ENCODE data around the gene TNFAIP3.

Gene TNFAIP3

DNA sequence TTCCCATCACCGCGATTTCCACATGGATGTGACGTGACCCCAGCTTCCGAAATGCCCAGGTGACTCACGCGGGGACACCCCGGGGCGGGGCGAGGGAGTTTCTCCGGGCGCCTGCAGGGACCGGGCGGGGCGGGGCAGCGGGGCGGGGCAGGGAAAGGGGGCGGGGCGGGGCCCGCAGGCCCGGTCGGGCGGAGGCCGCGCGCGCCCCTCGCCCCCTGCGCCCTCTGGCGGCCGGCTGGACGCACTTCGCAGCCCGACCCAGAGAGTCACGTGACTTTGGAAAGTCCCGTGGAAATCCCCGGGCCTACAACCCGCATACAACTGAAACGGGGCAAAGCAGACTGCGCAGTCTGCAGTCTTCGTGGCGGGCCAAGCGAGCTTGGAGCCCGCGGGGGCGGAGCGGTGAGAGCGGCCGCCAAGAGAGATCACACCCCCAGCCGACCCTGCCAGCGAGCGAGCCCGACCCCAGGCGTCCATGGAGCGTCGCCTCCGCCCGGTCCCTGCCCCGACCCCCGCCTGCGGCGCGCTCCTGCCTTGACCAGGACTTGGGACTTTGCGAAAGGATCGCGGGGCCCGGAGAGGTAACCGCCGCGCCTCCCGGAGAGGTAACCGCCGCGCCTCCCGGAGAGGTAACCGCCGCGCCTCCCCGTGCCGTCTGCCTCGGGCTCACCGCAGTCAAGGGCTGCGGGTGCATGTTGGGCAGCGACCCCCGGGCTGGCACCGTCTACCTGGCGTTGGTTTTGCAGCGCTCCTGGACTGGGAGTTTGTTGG lies at the start of gene TNFAIP3:
Gene TNFAIP3 (plus strand): TSS at position 346 of the 771 bp plus-strand sequence. CDS start 3,969 bp downstream, outside the sequence.
- DNase-seq (ENCODE audit: low read depth, low spot score) = peak; percentile 30
- H3K9ac ChIP-seq (ENCODE audit: insufficient read length) = peak within 1 kb of the TSS; percentile 74
- H3K9me3 ChIP-seq (ENCODE audit: low read depth, low read length) = no peaks in the 10 kb centered on the region
- TF ChIP-seq POLR2AphosphoS5 (IDR thresholded peaks at IDR 0.05; ENCODE audit: borderline replicate concordance, low read depth, low read length) (peak; percentile 39; the same call in 1 of the 2 replicates), EZH2 (IDR thresholded peaks at IDR 0.05) (no peak)
- no peak within 1 kb of the TSS for H3K27ac ChIP-seq
- H3K4me3 ChIP-seq = peak within 1 kb of the TSS; percentile 91
- no peaks in the 10 kb centered on the region for H3K36me3 ChIP-seq (ENCODE audit: insufficient read depth, low read length)

DNA sequence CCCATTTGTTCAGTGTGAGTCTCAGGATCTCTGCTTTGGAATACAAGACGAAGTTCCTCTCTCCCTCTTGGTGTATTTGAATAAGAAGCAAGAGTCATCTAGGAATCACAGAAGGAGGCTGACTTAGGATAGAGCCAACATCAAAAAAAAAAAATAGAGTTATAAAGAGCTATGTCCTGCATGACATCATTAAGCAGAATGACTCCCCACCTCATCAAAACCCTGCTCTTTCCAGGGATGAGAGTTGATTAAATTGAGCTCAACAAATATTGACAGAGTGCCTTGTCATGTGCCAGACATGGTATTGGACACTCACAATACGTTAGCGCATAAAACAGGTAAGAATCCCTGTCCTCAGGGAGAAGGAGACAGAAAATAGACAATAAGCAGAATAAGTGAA lies 48.6 kb upstream of the TNFAIP3 start:
- Histone ChIP-seq H3K36me3 (ENCODE audit: insufficient read depth, low read length) (no peaks in the 10 kb centered on the region), H3K9me3 (ENCODE audit: low read depth, low read length) (no peaks in the 10 kb centered on the region), H3K4me3 (no peak overlapping the region), H3K9ac (ENCODE audit: insufficient read length) (no peak overlapping the region), H3K27ac (no peak overlapping the region)
- DNase-seq (ENCODE audit: low read depth, low spot score) = no peak
- TF ChIP-seq POLR2AphosphoS5 (IDR thresholded peaks at IDR 0.05; ENCODE audit: borderline replicate concordance, low read depth, low read length) = no peak
- no peak for TF ChIP-seq FOXP2 (optimal IDR thresholded peaks at IDR 0.05; ENCODE audit: control extremely low read depth, extremely low read length, insufficient read depth)
- TF ChIP-seq EZH2 (IDR thresholded peaks at IDR 0.05) = no peak

DNA sequence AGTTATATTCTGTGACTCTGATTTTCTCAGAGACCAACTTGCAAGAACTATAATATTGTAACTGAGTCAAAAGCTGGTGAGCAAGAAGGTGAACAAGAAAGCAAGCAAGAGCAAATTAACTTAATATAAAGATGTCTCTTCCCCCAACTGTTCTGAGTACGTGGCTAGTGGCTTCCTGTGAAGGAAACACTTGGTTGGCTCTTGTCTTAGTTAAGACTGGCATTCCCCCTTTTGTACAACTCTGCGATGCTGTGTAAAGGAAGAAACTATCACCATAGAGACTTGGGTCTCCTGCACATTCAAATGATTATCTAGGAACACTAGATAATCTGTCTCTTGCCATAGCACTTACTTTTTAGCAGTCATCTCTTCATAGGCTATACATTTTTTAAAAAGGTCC lies 47.3 kb upstream of the TNFAIP3 start:
- DNase-seq (ENCODE audit: low read depth, low spot score) = no peak
- H3K36me3 ChIP-seq (ENCODE audit: insufficient read depth, low read length) = no peaks in the 10 kb centered on the region
- no peaks in the 10 kb centered on the region for H3K9me3 ChIP-seq (ENCODE audit: low read depth, low read length)
- no peak overlapping the region for H3K27ac ChIP-seq
- H3K9ac ChIP-seq (ENCODE audit: insufficient read length) = no peak overlapping the region
- TF ChIP-seq FOXP2 (optimal IDR thresholded peaks at IDR 0.05; ENCODE audit: control extremely low read depth, extremely low read length, insufficient read depth) (no peak), EZH2 (IDR thresholded peaks at IDR 0.05) (no peak), POLR2AphosphoS5 (IDR thresholded peaks at IDR 0.05; ENCODE audit: borderline replicate concordance, low read depth, low read length) (no peak)
- H3K4me3 ChIP-seq = no peak overlapping the region; the same call in 1 of the 2 replicates

DNA sequence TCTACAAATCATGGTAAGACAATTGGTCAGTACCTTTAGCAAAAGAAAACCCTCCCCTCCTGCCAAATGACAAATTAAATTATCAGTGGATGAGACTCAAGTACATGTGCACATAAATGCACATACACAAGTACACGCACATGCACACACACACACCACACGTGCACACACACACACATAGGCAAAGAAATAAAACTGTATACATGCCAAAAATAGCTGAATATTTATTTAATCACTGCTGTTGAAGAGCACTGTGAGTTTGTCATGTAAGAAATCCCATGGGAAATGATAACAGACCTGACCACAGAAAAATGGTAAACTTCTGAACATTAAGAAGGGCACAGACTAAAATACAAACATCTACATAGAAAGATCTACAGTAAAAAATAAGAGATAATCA lies 46.6 kb upstream of the TNFAIP3 start:
- peak overlapping the region; percentile 81 for H3K27ac ChIP-seq
- no peak for TF ChIP-seq FOXP2 (optimal IDR thresholded peaks at IDR 0.05; ENCODE audit: control extremely low read depth, extremely low read length, insufficient read depth)
- H3K36me3 ChIP-seq (ENCODE audit: insufficient read depth, low read length) = no peaks in the 10 kb centered on the region
- no peak for DNase-seq (ENCODE audit: low read depth, low spot score)
- H3K9me3 ChIP-seq (ENCODE audit: low read depth, low read length) = no peaks in the 10 kb centered on the region
- peak overlapping the region; percentile 52 for H3K4me3 ChIP-seq
- H3K9ac ChIP-seq (ENCODE audit: insufficient read length) = no peak overlapping the region

DNA sequence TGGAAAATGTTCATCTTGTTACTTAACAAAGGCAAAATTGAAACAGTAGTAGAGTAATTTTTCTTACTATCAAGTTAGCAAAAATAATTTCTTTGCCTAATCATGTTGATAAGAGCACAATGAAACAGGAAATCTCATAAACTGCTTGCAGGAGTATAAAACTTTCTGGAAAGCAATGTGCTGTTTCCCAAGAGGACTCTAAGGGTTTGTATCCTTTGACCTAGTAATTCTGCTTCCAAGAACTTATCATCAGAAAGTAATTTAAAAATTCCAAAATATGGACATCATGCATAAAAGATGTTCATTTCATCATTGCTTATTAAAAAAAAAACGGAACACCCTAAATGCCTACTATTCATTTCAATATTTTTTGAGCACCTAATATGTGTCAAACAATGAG lies 46.1 kb upstream of the TNFAIP3 start:
- Histone ChIP-seq H3K9ac (ENCODE audit: insufficient read length) (no peak overlapping the region), H3K27ac (peak overlapping the region; percentile 81), H3K4me3 (peak overlapping the region; percentile 52), H3K9me3 (ENCODE audit: low read depth, low read length) (no peaks in the 10 kb centered on the region), H3K36me3 (ENCODE audit: insufficient read depth, low read length) (no peaks in the 10 kb centered on the region)
- DNase-seq (ENCODE audit: low read depth, low spot score) = no peak
- peak; percentile 35; the same call in 1 of the 2 replicates for TF ChIP-seq POLR2AphosphoS5 (IDR thresholded peaks at IDR 0.05; ENCODE audit: borderline replicate concordance, low read depth, low read length)
- TF ChIP-seq EZH2 (IDR thresholded peaks at IDR 0.05) = no peak
- TF ChIP-seq FOXP2 (optimal IDR thresholded peaks at IDR 0.05; ENCODE audit: control extremely low read depth, extremely low read length, insufficient read depth) = no peak

DNA sequence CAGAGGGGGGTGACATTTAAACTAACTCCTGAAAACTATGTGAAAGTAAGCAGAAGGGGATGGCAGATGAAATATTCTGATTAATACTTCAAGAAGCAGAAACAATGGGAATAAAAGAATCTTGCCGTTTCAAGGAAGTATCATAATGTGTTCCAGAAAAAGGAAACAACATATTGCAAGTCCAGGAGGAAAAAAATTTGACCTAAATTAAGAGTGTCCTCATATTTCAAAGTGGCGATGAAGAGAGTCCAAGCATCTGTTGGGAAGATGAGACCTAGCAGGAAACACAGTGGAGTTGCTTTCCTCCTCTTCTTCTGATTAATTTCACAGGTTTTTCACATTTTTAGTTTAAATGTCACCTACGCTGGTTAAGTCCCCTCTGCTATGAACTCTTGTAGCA lies 45.6 kb upstream of the TNFAIP3 start:
- H3K27ac ChIP-seq = peak overlapping the region; percentile 81; the same call in 1 of the 2 replicates

DNA sequence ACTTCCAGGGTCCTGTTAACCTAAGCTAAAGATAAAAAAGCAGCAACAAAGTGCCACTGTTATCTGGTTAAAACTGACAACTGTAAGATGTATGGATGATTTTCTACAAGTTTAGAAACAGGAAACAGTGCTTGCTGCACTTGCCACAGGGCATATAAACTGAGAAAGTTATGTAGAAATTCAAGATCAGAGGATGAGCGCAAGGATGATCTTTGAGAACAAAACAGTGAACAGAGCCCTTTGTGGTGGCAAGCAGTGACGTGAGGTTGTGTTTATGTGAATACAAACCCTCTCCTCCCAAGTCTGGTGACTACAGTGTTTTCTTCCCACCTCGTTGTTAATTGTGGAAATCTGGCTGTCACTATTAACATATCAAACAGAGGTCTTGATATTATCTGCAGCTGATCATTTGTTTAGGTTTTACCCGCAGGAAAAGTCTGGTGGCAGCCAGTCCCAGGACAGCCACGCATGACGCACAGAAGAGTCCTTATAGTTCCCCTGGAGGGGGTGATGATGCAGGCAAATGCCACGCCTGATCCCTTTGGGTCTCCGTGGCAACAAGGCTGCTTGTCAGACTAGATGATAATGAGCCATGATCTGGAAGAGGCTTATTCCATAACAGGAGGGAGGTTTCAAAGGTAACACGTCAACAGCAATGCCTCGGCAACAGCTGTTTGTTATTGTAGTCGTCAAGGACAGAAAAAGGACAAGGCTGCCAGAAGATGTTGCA lies 43.1 kb upstream of the TNFAIP3 start:
- H3K27ac ChIP-seq = peak overlapping the region; percentile 8
- peak; percentile 82 for DNase-seq (ENCODE audit: low read depth, low spot score)
- TF ChIP-seq EZH2 (IDR thresholded peaks at IDR 0.05) = no peak

More for the DNA sequence above, 45.6 kb upstream of the TNFAIP3 start:
- Histone ChIP-seq H3K36me3 (ENCODE audit: insufficient read depth, low read length) (no peaks in the 10 kb centered on the region), H3K9ac (ENCODE audit: insufficient read length) (no peak overlapping the region), H3K4me3 (peak overlapping the region; percentile 52), H3K9me3 (ENCODE audit: low read depth, low read length) (no peaks in the 10 kb centered on the region)
- no peak for DNase-seq (ENCODE audit: low read depth, low spot score)
- no peak for TF ChIP-seq POLR2AphosphoS5 (IDR thresholded peaks at IDR 0.05; ENCODE audit: borderline replicate concordance, low read depth, low read length)

DNA sequence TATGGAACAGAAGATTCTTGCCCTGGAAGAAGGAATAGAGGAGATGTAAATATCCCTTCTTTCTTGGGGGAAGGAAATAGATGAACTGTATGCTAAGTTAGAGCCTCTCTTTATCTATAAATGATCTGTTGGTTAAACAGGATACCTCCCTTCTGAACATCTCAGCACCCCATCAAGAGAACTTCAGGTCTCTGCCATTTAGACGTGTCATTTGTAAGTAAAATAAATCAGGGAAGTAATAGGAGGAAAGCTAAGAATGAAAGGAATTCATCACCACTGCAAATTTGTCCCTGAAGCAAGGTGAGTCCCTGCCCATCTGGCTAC lies 42.5 kb upstream of the TNFAIP3 start:
- Histone ChIP-seq H3K36me3 (ENCODE audit: insufficient read depth, low read length) (no peaks in the 10 kb centered on the region), H3K9me3 (ENCODE audit: low read depth, low read length) (no peaks in the 10 kb centered on the region), H3K9ac (ENCODE audit: insufficient read length) (no peak overlapping the region), H3K27ac (no peak overlapping the region), H3K4me3 (peak overlapping the region; percentile 63; the same call in 1 of the 2 replicates)
- DNase-seq (ENCODE audit: low read depth, low spot score) = no peak
- no peak for TF ChIP-seq FOXP2 (optimal IDR thresholded peaks at IDR 0.05; ENCODE audit: control extremely low read depth, extremely low read length, insufficient read depth)
- no peak for TF ChIP-seq POLR2AphosphoS5 (IDR thresholded peaks at IDR 0.05; ENCODE audit: borderline replicate concordance, low read depth, low read length)
- TF ChIP-seq EZH2 (IDR thresholded peaks at IDR 0.05) = no peak

More for the DNA sequence above, 43.1 kb upstream of the TNFAIP3 start:
- no peak overlapping the region for H3K9ac ChIP-seq (ENCODE audit: insufficient read length)
- H3K9me3 ChIP-seq (ENCODE audit: low read depth, low read length) = no peaks in the 10 kb centered on the region
- no peaks in the 10 kb centered on the region for H3K36me3 ChIP-seq (ENCODE audit: insufficient read depth, low read length)
- peak overlapping the region; percentile 63 for H3K4me3 ChIP-seq

DNA sequence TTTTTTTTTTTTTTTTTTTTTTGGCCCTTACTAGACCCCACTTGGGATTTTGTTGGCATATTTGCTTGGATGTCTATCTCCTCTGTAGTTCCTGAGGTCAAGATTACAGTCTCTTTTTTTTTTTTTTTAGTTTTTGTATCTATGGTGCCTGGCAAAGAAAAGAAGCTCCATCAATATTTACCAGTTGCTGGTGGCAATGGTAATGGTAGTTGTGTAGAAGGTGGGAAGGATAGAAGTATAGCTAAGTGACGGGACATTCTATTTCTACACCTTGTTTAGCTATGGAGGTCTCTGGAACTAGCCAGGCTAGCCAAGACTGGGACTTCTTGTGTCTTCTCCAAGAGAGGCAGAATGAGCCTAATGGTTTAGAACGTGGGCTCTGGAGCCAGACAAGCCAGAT lies 42.2 kb upstream of the TNFAIP3 start:
- no peaks in the 10 kb centered on the region for H3K9me3 ChIP-seq (ENCODE audit: low read depth, low read length)
- H3K9ac ChIP-seq (ENCODE audit: insufficient read length) = no peak overlapping the region
- TF ChIP-seq POLR2AphosphoS5 (IDR thresholded peaks at IDR 0.05; ENCODE audit: borderline replicate concordance, low read depth, low read length) = no peak
- TF ChIP-seq FOXP2 (optimal IDR thresholded peaks at IDR 0.05; ENCODE audit: control extremely low read depth, extremely low read length, insufficient read depth) = no peak
- TF ChIP-seq EZH2 (IDR thresholded peaks at IDR 0.05) = no peak
- no peak overlapping the region for H3K27ac ChIP-seq
- H3K36me3 ChIP-seq (ENCODE audit: insufficient read depth, low read length) = no peaks in the 10 kb centered on the region
- no peak for DNase-seq (ENCODE audit: low read depth, low spot score)
- no peak overlapping the region for H3K4me3 ChIP-seq
